Tibial nerve (tissue), 4 donors: ENCODE results near the gene FAM193A. TPM values are rescaled to one million over a fixed set of nuclear protein-coding genes. Genes with fewer than 3 reads are reported as not detected.

ENCODE experiments used
- DNase-seq, 2 donors: peaks; one replicate each; pipeline ENCODE4 v3.0.0-alpha.2; 2019; ENCODE audit warnings: low spot score in 2 of 2
- H3K27ac ChIP-seq, 4 donors: fragments of 200-600 bp; sonication (generic) in 3 of 4; one replicate each; pipeline ENCODE4 v1.5.1; 2017 to 2019; ENCODE audit warnings: mild to moderate bottlenecking in 1 of 4
- H3K27me3 ChIP-seq, 2 donors: fragments of 200-600 bp; sonication (generic) in 1 of 2; one replicate each; pipeline versions ENCODE4 v1.5.1 to v1.6.0; 2017 to 2019
- H3K36me3 ChIP-seq, 3 donors: fragments of 200-600 bp; sonication (generic); one replicate each; pipeline ENCODE4 v1.5.1; 2018 to 2019
- H3K4me1 ChIP-seq, 4 donors: fragments of 200-600 bp; sonication (generic) in 3 of 4; one replicate each; pipeline ENCODE4 v1.5.1; 2017 to 2019
- H3K4me3 ChIP-seq, 4 donors: fragments of 200-600 bp; sonication (generic) in 3 of 4; one replicate each; pipeline ENCODE4 v1.5.1; 2017 to 2019; ENCODE audit warnings: mild to moderate bottlenecking in 1 of 4, moderate library complexity in 1 of 4
- H3K9me3 ChIP-seq, 4 donors: fragments of 200-600 bp; sonication (generic) in 3 of 4; one replicate each; pipeline ENCODE4 v1.5.1; 2017 to 2019
- CTCF ChIP-seq, 5 experiments: fragments of 200-600 bp in 3 of 5; fragments of 450-650 bp in 2 of 5; sonication (generic) in 3 of 5; IDR thresholded peaks; one replicate each; pipeline ENCODE4 v1.5.1; 2016 to 2019; ENCODE audit warnings: antibody characterized with exemption in 5 of 5, mild to moderate bottlenecking in 3 of 5, moderate library complexity in 2 of 5
- EP300 ChIP-seq, 2 donors: sonication (generic); formaldehyde crosslinking; IDR thresholded peaks; one replicate each; pipeline ENCODE4 v1.6.1; 2017; ENCODE audit warnings: antibody characterized with exemption in 2 of 2, mild to moderate bottlenecking in 1 of 2
- POLR2A ChIP-seq, 2 donors: fragments of 450-650 bp; IDR thresholded peaks; one replicate each; pipeline ENCODE4 v1.6.1; 2017; ENCODE audit warnings: antibody characterized with exemption in 2 of 2, mild to moderate bottlenecking in 2 of 2, moderate library complexity in 2 of 2
- WGBS, 2 donors: methylation state at CpG; one replicate each; pipeline ENCODE4 v1.1.5; 2018; 5-methylcytosine and 5-hydroxymethylcytosine counted together
- total RNA-seq, 4 donors: library from RNA; depleted of rRNA; stranded (reverse); fragments of >200 nt; gene quantifications; one replicate each; pipeline ENCODE4 v1.1.0, GENCODE V29; 2016

FAM193A gene
- total RNA-seq, 4 donors from 2014 or later, result 28.6 to 54.6 (median 36.0) TPM

GRCh38 chr4:2689114-2689513 lies 152.7 kb downstream of the FAM193A start:
- no peak for DNase-seq
- WGBS, 2 donors, result 74 to 79% methylated on average over 6 of the region's 6 CpGs
- Histone ChIP-seq H3K36me3 (peaks cover 2 to 97% (median 28%) of the 10 kb centered on the region in 3 donors), H3K9me3 (no peaks in the 10 kb centered on the region), H3K27ac (no peak overlapping the region), H3K27me3 (no peaks in the 10 kb centered on the region), H3K4me1 (no peaks in the 10 kb centered on the region), H3K4me3 (no peak overlapping the region)
- TF ChIP-seq POLR2A (IDR thresholded peaks at IDR 0.05) (no peak), CTCF (IDR thresholded peaks at IDR 0.05) (no peak), EP300 (IDR thresholded peaks at IDR 0.05) (no peak)

- Histone ChIP-seq H3K4me3 (no peak overlapping the region), H3K4me1 (no peaks in the 10 kb centered on the region), H3K9me3 (no peaks in the 10 kb centered on the region), H3K27me3 (no peaks in the 10 kb centered on the region), H3K36me3 (peaks cover 2 to 97% (median 30%) of the 10 kb centered on the region in 3 donors), H3K27ac (no peak overlapping the region)
- WGBS, 2 donors, result 78 to 83% methylated on average over 19 of the region's 19 CpGs
- no peak for TF ChIP-seq CTCF (IDR thresholded peaks at IDR 0.05)
- TF ChIP-seq POLR2A (IDR thresholded peaks at IDR 0.05), result no peak
- no peak for TF ChIP-seq EP300 (IDR thresholded peaks at IDR 0.05)
- DNase-seq, result no peak
Measured at GRCh38 chr4:2689825-2690700, 153.6 kb downstream of the FAM193A start.

- WGBS, 2 donors, result 94 to 97% methylated on average over 5 of the region's 5 CpGs
- H3K27ac ChIP-seq, result no peak overlapping the region
- TF ChIP-seq CTCF (IDR thresholded peaks at IDR 0.05), result no peak
- no peak for TF ChIP-seq POLR2A (IDR thresholded peaks at IDR 0.05)
- TF ChIP-seq EP300 (IDR thresholded peaks at IDR 0.05), result no peak
- no peak for DNase-seq
- no peaks in the 10 kb centered on the region for H3K9me3 ChIP-seq
- H3K4me1 ChIP-seq, result no peaks in the 10 kb centered on the region
- peaks cover 2 to 97% (median 31%) of the 10 kb centered on the region in 3 donors for H3K36me3 ChIP-seq
- no peaks in the 10 kb centered on the region for H3K27me3 ChIP-seq
- no peak overlapping the region for H3K4me3 ChIP-seq
Measured at GRCh38 chr4:2691313-2691712, 154.9 kb downstream of the FAM193A start.

- Histone ChIP-seq H3K4me1 (no peaks in the 10 kb centered on the region), H3K36me3 (peaks cover 2 to 97% (median 31%) of the 10 kb centered on the region in 3 donors), H3K27me3 (no peaks in the 10 kb centered on the region), H3K9me3 (no peaks in the 10 kb centered on the region), H3K4me3 (no peak overlapping the region), H3K27ac (no peak overlapping the region)
- no peak for DNase-seq
- WGBS, 2 donors, result 91 to 92% methylated on average over 7 of the region's 7 CpGs
- no peak for TF ChIP-seq POLR2A (IDR thresholded peaks at IDR 0.05)
- no peak for TF ChIP-seq EP300 (IDR thresholded peaks at IDR 0.05)
Measured at GRCh38 chr4:2691952-2692435, 155.5 kb downstream of the FAM193A start.

- Histone ChIP-seq H3K4me1 (no peaks in the 10 kb centered on the region), H3K36me3 (peaks cover 2 to 97% (median 33%) of the 10 kb centered on the region in 3 donors), H3K27ac (no peak overlapping the region), H3K27me3 (no peaks in the 10 kb centered on the region), H3K9me3 (no peaks in the 10 kb centered on the region), H3K4me3 (no peak overlapping the region)
- no peak for TF ChIP-seq POLR2A (IDR thresholded peaks at IDR 0.05)
- TF ChIP-seq CTCF (IDR thresholded peaks at IDR 0.05), result no peak
- no peak for TF ChIP-seq EP300 (IDR thresholded peaks at IDR 0.05)
- 83 to 85% methylated on average over 16 of the region's 16 CpGs for WGBS, 2 donors
- no peak for DNase-seq
Measured at GRCh38 chr4:2694691-2695090, 158.2 kb downstream of the FAM193A start.
